ENCODE measurements around the gene OTOGL. TPM values are rescaled to one million over a fixed set of nuclear protein-coding genes. Genes with fewer than 3 reads are reported as not detected.
"Not testable (repeated sequence)": the region's sequence is repeated elsewhere in the genome, so short reads cannot be mapped to it uniquely, and the experiment has no call there.

The OTOGL gene
- total and polyA plus RNA-seq, 2 donors from 2014 or later, result 0.47 to 0.80 TPM

GRCh38 chr12:80299976-80300375 is 200.6 kb downstream of the OTOGL start:
- FAIRE-seq, result no peak

GRCh38 chr12:80307436-80307835 is 208.1 kb downstream of the OTOGL start:
- H3K9ac ChIP-seq (ENCODE audit: low read length in 3 of 3); H3K36me3 ChIP-seq (ENCODE audit: control insufficient read depth in 2 of 3, insufficient read depth in 3 of 3, low read length in 3 of 3); H3K9me3 ChIP-seq (ENCODE audit: control insufficient read depth in 2 of 3, insufficient read depth in 1 of 3, low read length in 3 of 3); H3K27me3 ChIP-seq (ENCODE audit: control insufficient read depth, insufficient read depth, low read length); FAIRE-seq; H3K4me1 ChIP-seq (ENCODE audit: control insufficient read depth in 2 of 3, insufficient read depth in 2 of 3, low read depth in 1 of 3, low read length in 3 of 3); intact Hi-C loops (cut with DNase I); H3K27ac ChIP-seq (ENCODE audit: low read depth in 2 of 2, low read length in 2 of 2); H3K4me3 ChIP-seq (ENCODE audit: low read length in 3 of 3): not testable (repeated sequence)
- DNase-seq, result peak in 1 of 5 donors; percentile 61

More at GRCh38 chr12:80299976-80300375, 200.6 kb downstream of the OTOGL start:
- no peak for DNase-seq
- no peak for TF ChIP-seq CTCF (IDR thresholded peaks at IDR 0.05; ENCODE audit: borderline replicate concordance, extremely low read depth, insufficient read depth)
- H3K9ac ChIP-seq (ENCODE audit: low read length in 3 of 3), result no peak overlapping the region
- no peak overlapping the region for H3K27ac ChIP-seq (ENCODE audit: low read depth in 2 of 2, low read length in 2 of 2)
- intact Hi-C loops (cut with DNase I), result no loop called here
- no peaks in the 10 kb centered on the region for H3K27me3 ChIP-seq (ENCODE audit: control insufficient read depth, insufficient read depth, low read length)
- H3K9me3 ChIP-seq (ENCODE audit: control insufficient read depth in 2 of 3, insufficient read depth in 1 of 3, low read length in 3 of 3), result no peaks in the 10 kb centered on the region
- no peaks in the 10 kb centered on the region for H3K36me3 ChIP-seq (ENCODE audit: control insufficient read depth in 2 of 3, insufficient read depth in 3 of 3, low read length in 3 of 3)
- H3K4me1 ChIP-seq (ENCODE audit: control insufficient read depth in 2 of 3, insufficient read depth in 2 of 3, low read depth in 1 of 3, low read length in 3 of 3), result no peaks in the 10 kb centered on the region
- H3K4me3 ChIP-seq (ENCODE audit: low read length in 3 of 3), result no peak overlapping the region

- Histone ChIP-seq H3K4me3 (ENCODE audit: low read length in 3 of 3) (no peak overlapping the region), H3K9me3 (ENCODE audit: control insufficient read depth in 2 of 3, insufficient read depth in 1 of 3, low read length in 3 of 3) (no peaks in the 10 kb centered on the region), H3K4me1 (ENCODE audit: control insufficient read depth in 2 of 3, insufficient read depth in 2 of 3, low read depth in 1 of 3, low read length in 3 of 3) (no peaks in the 10 kb centered on the region), H3K9ac (ENCODE audit: low read length in 3 of 3) (no peak overlapping the region), H3K36me3 (ENCODE audit: control insufficient read depth in 2 of 3, insufficient read depth in 3 of 3, low read length in 3 of 3) (no peaks in the 10 kb centered on the region), H3K27ac (ENCODE audit: low read depth in 2 of 2, low read length in 2 of 2) (no peak overlapping the region), H3K27me3 (ENCODE audit: control insufficient read depth, insufficient read depth, low read length) (no peaks in the 10 kb centered on the region)
- intact Hi-C loops (cut with DNase I), result no loop called here
- DNase-seq, result no peak
- FAIRE-seq, result peak; percentile 6
- TF ChIP-seq CTCF (IDR thresholded peaks at IDR 0.05; ENCODE audit: borderline replicate concordance, extremely low read depth, insufficient read depth), result no peak
These were observed 213.9 kb downstream of the OTOGL start for GRCh38 chr12:80313209-80313608.

- no peak for TF ChIP-seq CTCF (IDR thresholded peaks at IDR 0.05; ENCODE audit: borderline replicate concordance, extremely low read depth, insufficient read depth)
- intact Hi-C loops (cut with DNase I), result no loop called here
- FAIRE-seq, result no peak
These were observed 215.4 kb downstream of the OTOGL start for GRCh38 chr12:80314741-80315140.

More at GRCh38 chr12:80314741-80315140, 215.4 kb downstream of the OTOGL start:
- no peaks in the 10 kb centered on the region for H3K27me3 ChIP-seq (ENCODE audit: control insufficient read depth, insufficient read depth, low read length)
- H3K27ac ChIP-seq (ENCODE audit: low read depth in 2 of 2, low read length in 2 of 2), result no peak overlapping the region
- H3K36me3 ChIP-seq (ENCODE audit: control insufficient read depth in 2 of 3, insufficient read depth in 3 of 3, low read length in 3 of 3), result peaks cover 0 to 3% (median 0%) of the 10 kb centered on the region in 3 donors
- DNase-seq, result no peak
- H3K4me1 ChIP-seq (ENCODE audit: control insufficient read depth in 2 of 3, insufficient read depth in 2 of 3, low read depth in 1 of 3, low read length in 3 of 3), result no peaks in the 10 kb centered on the region
- no peak overlapping the region for H3K4me3 ChIP-seq (ENCODE audit: low read length in 3 of 3)
- no peaks in the 10 kb centered on the region for H3K9me3 ChIP-seq (ENCODE audit: control insufficient read depth in 2 of 3, insufficient read depth in 1 of 3, low read length in 3 of 3)
- H3K9ac ChIP-seq (ENCODE audit: low read length in 3 of 3), result no peak overlapping the region

All from kidney (tissue), 14 donors.